ENCODE data around the gene GUCY1A2.

GUCY1A2 gene

DNA sequence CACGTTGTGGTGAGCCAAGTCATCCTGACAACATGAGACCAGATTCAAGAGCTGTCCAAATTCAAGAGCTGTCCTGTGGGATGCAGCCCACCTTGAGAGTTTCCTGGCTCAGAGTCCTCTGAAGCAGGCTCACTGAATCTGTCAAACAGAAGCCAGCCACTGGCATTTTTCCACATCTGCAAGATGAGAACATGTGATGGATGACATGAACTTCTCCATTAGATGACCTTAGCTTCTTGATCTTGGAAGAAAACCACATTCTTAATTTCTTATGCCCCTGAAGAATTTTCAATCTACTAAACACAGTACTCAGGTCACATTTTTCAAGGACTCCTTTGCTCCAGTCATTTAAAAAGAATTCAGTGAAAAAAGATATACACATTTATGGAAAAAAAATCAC, 291.0 kb downstream of the GUCY1A2 start:
- FAIRE-seq = no peak

- no peak for FAIRE-seq
Measured at GRCh38 chr11:106724293-106724892, 293.9 kb downstream of the GUCY1A2 start.

GRCh38 chr11:106723071-106723470, 295.2 kb downstream of the GUCY1A2 start:
- FAIRE-seq = no peak

DNA sequence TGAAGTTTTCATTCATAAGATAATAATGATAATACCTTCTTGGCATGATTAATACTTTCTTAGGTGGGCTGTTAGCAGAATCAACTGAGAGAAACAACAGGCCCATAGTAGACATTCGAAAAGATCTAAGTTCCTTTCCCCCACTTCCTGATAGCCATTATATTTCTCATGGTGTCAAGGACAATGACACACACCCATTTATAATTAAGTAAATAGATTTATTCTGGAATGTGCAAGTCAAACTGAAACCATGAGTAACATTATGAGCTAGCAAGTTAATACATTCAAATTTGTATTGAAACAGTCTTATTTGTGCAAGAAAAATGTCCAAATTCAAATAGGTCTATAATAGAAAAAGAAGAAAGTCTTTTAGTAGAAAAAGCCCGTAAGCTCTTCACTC, 301.1 kb downstream of the GUCY1A2 start:
- FAIRE-seq = no peak

GRCh38 chr11:106714199-106714598, 304.1 kb downstream of the GUCY1A2 start:
- no peak for FAIRE-seq

GRCh38 chr11:106708348-106708747, 309.9 kb downstream of the GUCY1A2 start:
- FAIRE-seq = no peak

GRCh38 chr11:106706355-106706754, 311.9 kb downstream of the GUCY1A2 start:
- no peak for FAIRE-seq

DNA sequence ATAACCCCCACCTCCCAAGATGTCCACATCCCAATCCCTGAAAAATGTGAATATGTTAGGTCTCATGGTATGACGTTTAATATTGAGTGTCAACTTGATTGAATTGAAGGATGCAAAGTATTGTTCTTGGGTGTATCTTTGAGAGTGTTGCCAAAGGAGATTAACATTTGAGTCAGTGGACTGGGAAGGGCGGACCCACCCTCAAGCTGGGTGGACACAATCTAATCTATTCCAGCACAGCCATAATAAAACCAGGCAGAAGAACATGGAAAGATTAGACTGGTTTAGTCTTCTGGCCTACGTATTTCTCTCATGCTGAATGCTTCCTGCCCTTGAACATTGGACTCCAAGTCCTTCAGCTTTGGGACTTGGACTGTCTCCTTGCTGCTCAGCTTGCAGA, 315.5 kb downstream of the GUCY1A2 start:
- FAIRE-seq = no peak

- FAIRE-seq = no peak
Measured at GRCh38 chr11:106697058-106697457, 321.2 kb downstream of the GUCY1A2 start.

GRCh38 chr11:106695506-106695905, 322.8 kb downstream of the GUCY1A2 start:
- no peak for FAIRE-seq

DNA sequence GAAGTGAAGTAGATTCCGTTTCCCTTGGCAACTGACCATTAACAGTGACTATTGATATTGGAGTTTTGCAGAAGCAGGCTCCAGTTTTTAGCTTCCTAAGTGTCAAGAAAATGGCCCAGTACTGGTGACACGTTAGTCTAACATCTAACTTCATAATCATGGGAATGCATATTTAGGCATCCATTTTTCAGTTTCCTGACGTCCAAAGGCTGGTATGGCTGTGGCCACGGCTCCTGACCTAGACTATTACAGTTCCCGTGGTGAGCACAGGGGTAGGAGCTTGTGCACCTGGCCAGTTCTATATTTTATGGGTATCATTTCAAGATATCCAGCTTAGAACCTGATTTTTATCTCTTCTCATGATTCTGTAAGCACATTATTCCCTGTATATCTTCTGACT, 323.8 kb downstream of the GUCY1A2 start:
- FAIRE-seq = no peak

GRCh38 chr11:106691807-106692365, 326.4 kb downstream of the GUCY1A2 start:
- no peak for FAIRE-seq

DNA sequence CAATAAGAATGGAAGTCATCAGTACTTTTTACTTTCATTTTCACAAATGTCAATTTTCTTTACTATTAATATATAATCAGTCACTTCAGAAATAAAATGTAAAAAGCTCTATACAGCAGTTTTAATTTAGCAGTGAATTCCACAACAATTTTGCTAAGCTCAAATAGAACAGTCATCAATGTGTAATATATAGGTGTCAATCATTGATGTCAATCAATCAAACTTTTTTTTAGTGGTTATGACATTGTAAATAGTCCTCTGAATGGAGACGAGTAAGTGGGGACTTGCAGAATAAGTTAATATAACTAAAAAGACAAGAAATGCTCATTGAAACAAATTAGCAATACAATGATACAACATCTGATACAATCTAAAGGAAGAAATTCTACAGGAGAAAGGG, 327.4 kb downstream of the GUCY1A2 start:
- no peak for FAIRE-seq

- no peak for FAIRE-seq
Measured at GRCh38 chr11:106684944-106685343, 333.3 kb downstream of the GUCY1A2 start.

DNA sequence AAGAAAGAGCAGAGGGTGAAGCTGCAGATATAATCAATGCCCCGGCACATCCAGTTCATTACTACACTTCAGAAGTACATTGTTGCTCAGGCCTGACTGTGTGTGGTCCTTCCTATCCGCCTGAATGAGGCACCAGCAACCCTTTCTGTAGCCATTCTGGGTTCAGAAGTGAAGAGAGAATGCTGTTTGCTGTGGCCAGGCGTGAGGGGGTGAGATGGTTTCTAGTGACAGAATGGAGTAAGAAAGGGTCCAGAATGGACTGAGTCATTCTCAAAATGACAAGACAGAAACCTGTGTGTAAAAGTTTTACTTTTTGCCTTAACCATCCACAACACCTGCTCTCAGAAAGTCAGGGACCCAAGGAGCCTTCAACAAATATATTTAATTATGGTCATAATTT, 334.8 kb downstream of the GUCY1A2 start:
- FAIRE-seq = no peak

DNA sequence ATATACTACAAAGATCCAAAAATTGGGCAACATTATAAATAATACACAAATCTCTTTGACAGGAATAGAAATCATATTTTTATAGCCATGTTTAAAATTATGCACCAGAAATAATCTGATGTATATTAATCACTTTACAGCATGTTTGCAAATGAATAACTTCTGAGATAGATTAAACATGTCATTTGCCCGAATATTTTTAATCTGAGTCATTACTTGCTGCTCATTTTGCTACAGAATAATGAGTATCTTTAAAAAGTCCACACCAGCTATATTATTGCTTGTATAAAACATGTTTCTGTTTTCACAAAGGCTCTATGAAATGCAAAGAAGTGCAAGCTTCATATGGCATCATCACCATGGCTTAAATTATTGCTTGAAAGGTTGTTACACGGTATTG, 336.8 kb downstream of the GUCY1A2 start:
- FAIRE-seq = no peak

- no peak for FAIRE-seq
Measured at GRCh38 chr11:106679581-106679980, 338.7 kb downstream of the GUCY1A2 start.

DNA sequence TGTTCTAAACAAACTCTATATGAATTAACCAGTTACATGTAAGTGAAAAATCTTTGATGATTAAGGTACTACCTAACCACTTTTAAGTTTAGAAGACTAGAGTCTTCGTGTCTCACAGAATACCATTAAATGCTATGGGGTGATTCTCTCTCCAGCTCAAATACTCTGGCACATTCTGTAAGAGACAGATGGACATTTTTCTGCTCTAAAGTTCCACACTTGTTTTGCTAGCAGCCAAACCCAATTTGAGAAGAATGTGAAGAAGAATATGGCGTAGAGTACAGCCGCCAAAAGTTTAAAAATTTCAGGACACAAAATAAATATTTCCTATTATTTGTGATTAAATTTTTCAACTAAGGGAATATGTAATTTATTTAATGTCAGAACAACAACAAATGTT, 339.1 kb downstream of the GUCY1A2 start:
- no peak for FAIRE-seq

GRCh38 chr11:106670069-106670468, 348.2 kb downstream of the GUCY1A2 start:
- no peak for FAIRE-seq

DNA sequence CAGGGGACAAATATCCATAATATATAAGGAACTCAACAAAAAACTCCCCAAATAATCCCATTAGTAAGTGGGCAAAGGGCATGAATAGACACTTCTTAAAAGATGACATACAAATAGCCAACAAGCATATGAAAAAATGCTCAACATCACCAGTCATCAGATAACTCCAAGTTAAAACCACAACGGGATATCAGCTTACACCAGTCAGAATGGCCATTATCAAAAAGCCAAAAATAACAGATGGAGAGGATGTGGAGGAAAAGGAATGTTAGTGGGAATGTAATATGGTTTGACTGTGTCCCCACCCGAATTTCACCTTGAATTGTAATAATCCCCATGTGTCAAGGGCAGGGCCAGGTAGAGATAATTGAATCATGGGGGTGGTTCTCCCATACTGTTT, 350.1 kb downstream of the GUCY1A2 start:
- FAIRE-seq = no peak

DNA sequence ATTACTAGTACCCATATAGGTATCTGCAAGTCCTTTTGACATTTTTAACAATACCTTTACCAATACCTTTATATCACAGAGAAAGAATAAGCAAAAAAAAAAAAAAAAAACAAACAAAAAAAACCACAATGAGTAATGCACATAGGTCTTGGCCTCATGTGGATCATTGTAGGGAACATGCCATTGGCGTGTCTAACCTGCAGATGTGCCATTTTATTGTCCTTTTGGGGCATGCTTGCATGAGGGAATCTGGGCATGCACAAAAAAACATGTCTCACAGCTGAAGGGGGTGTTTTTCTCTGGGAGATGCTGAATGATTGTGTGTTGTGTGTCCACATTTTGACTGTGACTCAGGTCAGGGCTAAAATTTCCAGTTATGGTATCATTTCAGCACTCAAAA, 361.6 kb downstream of the GUCY1A2 start:
- no peak for FAIRE-seq

GRCh38 chr11:106644824-106645223, 373.5 kb downstream of the GUCY1A2 start:
- no peak for FAIRE-seq

- no peak for FAIRE-seq
Measured at GRCh38 chr11:106642331-106642730, 375.9 kb downstream of the GUCY1A2 start.

DNA sequence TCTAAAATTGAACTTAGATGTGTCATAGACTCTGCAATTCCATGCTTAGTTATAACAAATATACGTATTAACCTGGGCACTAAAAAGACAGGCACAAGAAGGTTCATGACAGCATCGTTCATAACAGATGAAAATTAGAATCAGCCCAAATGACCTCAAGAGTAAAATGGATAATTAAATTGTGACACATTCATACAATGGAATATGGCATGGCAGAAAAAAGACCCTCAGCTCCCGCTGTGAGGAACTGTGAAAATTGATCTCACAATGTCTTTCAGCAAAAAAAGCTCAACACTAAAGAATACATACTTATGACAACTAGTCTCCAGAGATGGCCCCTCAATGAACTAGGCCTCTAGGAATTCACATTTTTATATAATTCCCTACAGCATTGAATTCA, 386.0 kb downstream of the GUCY1A2 start:
- FAIRE-seq = no peak

DNA sequence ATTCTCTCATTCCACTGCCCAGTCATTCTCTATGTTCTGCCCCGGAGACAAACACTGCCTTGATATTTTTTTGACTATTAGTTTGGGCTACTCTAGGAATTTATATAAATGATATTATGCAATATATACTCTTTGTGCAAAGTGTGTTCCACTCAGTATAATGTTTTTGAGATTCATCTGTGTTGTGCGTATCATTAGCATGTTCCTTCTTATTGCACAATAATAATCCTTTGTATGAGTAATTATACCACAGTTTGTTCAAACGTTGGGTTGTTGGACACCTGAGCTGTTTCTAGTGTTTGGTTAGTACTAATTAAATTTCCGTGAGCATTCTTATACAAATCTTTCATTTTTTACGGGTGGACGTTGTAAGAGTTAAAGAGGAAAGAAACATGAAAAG, 390.6 kb downstream of the GUCY1A2 start:
- FAIRE-seq = no peak
